Stimulated activated CD4-positive, alpha-beta T cell treated with anti-CD3 and anti-CD28 coated beads, Interleukin-4, amount 100 ng/mL, for 24 hours (primary cell): Measurements from ENCODE around the gene HMCES.

Experiments used
- DNase-seq: peaks from one replicate; pipeline ENCODE4 v3.0.0-alpha.2; 2020

Gene HMCES, protein sequence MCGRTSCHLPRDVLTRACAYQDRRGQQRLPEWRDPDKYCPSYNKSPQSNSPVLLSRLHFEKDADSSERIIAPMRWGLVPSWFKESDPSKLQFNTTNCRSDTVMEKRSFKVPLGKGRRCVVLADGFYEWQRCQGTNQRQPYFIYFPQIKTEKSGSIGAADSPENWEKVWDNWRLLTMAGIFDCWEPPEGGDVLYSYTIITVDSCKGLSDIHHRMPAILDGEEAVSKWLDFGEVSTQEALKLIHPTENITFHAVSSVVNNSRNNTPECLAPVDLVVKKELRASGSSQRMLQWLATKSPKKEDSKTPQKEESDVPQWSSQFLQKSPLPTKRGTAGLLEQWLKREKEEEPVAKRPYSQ

GRCh38 chr3:129278439-129278965 lies at the start of gene HMCES:
TSS of gene HMCES (plus strand) at chr3:129278870. CDS start at chr3:129279733, 863 bp downstream.
- peak; percentile 93 for DNase-seq

DNA sequence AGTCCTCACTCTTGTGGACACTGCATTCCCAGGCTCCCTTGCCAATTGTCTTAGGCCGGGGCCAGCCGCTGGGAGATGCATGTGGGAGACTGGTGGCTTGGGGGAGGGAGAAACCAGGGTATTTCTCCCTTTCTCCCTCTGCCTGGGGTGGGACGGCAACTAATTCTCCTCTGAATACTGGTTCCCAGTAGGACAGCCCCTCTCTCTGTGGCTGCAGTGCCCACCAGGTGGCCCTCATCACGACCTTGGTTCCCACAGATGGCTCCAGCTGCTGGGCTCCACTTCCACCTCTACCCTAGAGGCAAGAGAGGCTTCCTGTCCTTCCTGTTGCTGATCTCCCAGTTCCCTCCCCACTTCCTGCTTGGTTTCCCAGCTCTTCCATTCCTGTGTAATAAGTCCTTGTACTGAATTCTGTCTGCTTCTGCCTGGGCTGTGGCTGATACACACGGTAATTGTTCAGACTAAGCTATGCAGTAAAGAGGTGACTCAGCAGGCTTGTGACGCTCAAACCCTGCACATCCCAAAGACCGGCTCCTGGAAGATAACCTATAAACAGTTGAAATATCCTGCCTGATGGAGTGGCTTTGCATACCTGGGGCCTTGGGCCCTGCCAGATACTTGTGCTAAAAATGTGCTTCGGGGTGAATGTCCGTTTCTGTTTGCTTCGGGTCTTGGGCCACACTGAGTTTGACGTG lies 49.6 kb upstream of the HMCES start:
- DNase-seq: no peak

- DNase-seq: peak; percentile 41
Observed at GRCh38 chr3:129230311-129231019, 48.2 kb upstream of the HMCES start.

- DNase-seq: no peak
Observed at GRCh38 chr3:129231331-129232119, 47.1 kb upstream of the HMCES start.

DNA sequence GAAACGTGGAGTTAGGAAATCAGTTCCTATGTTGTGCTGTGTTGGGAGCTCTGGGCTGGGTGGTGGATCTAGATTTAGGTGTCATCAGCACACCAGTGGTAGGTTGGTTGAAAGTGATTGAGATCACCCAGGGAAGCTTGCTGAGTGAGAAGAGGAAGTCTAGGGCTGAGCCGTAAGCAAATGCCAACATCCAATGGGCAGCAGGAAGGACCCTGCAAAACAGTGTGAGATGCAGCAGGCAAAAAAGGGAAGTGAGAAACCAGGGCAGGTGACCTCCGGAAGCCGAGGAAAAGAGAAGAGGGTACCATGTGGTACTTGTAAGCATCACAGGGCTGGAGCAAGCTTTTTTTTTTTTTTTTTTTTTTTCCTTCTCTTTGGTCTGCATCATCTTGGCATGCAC lies 45.1 kb upstream of the HMCES start:
- DNase-seq: no peak

DNA sequence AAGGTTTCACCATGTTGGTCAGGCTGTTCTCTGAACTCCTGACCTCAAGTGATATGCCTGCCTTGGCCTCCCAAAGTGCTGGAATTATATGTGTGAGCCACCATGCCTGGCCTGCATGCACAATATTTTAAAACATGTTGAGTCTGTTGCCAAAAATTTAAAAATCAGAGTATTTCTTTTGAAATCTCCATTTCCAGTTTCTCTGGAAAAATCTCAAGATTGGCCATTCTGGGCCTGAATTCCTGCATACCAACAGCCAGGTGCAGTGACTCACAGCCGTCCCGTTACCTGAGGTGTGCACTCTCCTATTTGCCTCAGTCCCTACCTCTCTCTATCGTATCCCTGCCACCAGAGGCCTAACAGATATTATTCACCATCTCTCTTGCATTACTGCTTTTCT lies 44.2 kb upstream of the HMCES start:
- no peak for DNase-seq

- DNase-seq: no peak
Observed at GRCh38 chr3:129235344-129235917, 43.2 kb upstream of the HMCES start.

DNA sequence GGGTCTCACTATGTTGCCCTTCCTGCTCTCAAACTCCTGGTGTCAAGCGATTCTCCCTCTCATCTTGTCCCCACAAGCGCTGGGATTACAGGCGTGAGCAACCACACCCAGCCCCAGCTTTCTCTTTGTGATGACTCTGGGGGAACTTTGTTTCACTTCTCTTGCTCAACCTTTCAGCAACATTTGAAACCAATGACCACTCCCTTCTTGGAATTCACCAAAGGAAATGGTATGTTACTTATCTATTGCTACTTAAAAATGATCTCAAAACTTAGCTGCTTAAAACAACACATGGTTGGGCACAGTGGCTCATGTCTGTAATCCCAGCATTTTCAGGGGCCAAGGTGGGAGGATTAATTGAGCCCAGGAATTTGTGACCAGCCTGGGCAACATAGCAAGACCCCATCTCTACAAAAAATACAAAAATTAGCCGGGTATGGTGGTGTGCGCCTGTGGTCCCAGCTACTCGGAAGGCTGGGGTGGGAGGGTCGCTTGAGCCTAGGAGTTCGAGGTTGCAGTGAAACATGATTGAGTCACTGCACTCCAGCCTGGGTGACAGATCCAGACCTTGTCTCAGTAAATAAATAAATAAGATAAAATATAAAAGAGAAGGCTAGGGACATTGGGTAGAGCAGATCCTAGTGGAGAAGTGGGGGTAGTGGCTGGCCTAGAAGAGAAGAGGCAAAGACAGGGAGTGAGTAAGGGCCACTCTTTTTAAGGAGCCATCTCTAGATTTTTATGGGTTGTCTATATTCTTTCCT lies 39.5 kb upstream of the HMCES start:
- DNase-seq: no peak

DNA sequence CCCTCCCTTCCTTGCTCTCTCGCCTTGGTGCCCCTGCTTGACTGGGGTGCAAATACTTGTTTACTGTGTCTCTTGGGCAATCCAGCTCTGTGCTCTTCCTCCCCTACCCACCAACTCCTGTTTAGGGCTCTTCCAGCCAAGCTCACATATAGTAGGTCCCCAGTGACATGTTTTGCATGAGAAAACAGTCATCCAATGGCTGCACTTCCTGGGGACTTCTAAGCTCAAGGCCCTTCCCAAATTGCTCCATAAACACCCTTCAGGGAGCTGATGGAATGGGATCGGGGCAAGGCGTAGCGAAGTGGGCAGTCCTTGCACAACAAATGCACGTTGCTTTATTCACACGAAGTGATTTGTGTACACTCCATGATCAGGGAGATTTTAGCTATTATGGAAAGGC lies 38.7 kb upstream of the HMCES start:
- DNase-seq: no peak

GRCh38 chr3:129240436-129240835 lies 38.2 kb upstream of the HMCES start:
- DNase-seq: no peak

DNA sequence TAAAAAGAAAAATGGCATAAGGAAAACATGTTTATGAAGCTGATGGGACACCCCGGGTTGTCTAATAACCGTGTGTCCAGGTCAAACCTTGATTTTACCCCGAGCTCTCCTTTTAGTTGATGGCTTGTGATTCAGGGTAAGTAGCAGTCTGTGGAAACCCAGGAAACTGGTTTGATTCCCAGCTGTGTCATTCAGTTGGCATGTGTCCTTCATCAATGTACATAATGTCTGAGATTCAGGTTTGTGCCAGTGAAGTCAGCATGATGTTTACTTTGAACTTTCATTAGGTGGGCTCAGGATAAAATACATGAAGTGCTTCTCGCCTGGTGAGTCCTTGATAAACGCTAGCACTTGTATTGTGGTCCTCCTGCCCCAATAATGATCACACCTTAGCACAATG lies 33.5 kb upstream of the HMCES start:
- no peak for DNase-seq

- DNase-seq: peak; percentile 77
Observed at GRCh38 chr3:129245641-129246306, 32.9 kb upstream of the HMCES start.

GRCh38 chr3:129246636-129247035 lies 32.0 kb upstream of the HMCES start:
- DNase-seq: no peak

DNA sequence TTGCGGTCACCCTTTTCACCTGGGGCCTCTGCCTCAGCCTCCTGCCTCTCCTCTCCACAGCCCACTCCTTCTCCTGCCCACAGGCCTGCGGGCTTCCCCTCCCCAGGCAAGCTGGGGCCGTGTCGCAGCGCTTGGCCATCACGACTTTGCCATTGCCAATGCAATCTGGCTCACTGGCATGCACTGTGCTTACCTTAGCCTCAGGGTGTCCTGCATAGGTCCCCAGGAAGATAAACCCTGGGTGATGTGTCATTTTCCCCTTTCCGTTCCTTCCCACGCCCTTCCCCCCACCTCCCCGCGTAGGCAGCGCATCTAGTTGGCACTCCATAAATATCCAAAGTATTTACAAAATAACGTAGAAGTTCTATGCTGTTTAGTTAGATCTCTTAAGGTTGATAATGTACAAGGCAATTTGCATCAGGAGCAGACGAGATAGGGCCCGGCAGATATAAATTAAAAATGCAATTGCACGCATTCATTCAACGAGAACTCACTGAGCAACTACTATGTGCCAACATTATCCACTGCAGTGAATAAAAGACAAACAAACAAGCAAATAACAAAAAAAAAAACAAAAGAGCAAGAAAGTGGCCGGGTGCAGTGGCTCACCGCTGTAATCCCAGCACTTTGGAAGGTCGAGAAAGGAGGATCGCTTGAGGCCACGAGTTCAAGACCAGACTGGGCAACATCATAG lies 30.2 kb upstream of the HMCES start:
- DNase-seq: no peak

GRCh38 chr3:129249284-129250065 lies 29.2 kb upstream of the HMCES start, which contains the start of gene COPG1:
TSS of gene COPG1 (plus strand) at chr3:129249606. CDS start at chr3:129249710, 104 bp downstream.
- peak; percentile 87 for DNase-seq

DNA sequence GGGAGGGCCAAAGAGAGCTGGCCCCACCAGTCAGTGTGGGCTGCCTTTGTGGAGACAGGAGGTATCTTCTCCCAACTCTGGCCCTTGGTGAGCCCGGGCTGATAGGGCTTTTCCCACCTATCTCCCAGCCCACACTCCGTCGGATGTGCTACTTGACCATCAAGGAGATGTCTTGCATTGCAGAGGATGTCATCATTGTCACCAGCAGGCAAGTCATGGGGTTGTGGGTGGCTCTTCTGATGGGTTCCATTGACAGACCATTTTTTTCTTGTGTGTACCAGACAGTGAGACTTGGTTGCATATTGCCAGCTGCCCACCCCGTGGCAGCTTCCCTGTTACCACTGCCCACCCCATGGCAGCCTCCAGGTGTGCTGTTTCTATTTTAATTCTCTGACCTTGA lies 25.9 kb upstream of the HMCES start:
- DNase-seq: no peak

DNA sequence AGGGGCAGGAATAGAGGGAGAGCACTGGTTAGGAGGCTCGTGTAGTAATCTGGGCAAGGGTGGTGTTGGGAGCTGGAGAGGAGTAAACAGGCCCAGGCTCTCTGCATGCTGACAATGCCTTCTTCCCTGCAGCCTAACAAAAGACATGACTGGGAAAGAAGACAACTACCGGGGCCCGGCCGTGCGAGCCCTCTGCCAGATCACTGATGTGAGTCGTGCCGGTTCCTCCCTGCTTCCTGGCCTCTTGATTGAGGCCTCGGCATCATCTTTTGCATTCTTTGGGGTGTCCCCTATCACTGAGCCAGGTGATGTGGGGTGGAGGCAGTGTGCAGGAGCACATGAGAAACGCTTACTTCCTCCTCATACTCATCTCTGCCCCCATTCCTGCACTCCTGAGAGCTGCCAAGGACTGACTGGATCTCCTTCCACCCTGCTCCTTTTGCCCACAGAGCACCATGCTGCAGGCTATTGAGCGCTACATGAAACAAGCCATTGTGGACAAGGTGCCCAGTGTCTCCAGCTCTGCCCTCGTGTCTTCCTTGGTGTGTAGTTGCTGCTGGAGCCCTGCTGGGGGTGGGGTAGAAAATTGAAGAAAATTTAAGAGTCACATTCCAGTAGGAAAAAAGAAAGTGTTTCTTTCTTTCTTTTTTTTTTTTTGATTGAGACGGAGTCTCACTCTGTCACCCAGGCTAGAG lies 24.0 kb upstream of the HMCES start:
- DNase-seq: no peak

- no peak for DNase-seq
Observed at GRCh38 chr3:129256270-129256669, 22.4 kb upstream of the HMCES start.

- no peak for DNase-seq
Observed at GRCh38 chr3:129257609-129258008, 21.1 kb upstream of the HMCES start.
